ENCODE measurements around the gene TMEM238.
"Not testable (repeated sequence)": the region's sequence is repeated elsewhere in the genome, so short reads cannot be mapped to it uniquely, and the experiment has no call there.

TMEM238 gene, protein sequence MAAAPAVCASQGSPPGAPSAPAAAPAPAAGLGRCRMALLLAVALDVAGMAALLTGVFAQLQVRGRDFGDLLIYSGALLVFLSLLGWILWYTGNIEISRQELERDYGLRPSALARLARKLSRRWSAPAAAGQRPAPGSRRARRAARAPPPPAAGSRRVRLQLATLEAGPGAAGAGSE

DNA sequence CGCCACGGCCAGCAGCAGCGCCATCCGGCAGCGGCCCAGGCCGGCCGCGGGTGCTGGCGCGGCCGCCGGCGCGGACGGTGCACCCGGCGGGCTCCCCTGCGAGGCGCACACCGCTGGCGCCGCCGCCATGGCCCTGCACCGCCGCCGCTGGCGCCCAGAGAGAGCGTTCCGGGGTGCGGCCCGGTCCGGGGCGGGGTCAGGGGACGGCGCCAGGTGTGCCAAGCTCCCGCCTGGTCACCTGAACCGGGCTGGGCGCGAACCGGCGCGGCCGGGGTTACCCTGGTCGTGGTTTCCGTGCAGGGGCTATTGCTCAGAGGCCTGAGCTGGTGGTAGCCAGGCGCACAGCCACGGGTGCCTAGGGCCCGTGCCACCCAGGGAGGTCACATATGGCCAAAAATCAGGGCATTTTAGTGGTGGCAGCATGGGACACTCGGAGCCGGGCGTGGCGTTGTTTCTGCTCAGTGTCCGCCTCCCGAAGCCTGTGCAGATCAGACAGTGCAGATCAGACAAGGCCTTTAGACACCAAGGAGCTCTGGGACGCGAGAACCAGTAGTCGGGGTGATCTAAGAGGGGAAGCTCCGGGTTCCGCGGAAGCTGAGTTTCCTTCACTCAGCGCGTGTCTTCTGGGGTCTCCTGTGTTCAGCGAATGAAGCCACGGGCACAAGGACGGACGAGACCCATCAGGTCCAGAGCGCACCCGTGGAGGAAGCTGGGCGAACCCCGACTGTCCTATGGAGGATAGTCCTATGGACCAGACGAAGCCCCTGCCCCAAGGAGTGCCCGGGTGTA is at the start of gene TMEM238:
Gene TMEM238 (minus strand): TSS at position 162 of the 789 bp plus-strand sequence. CDS start 33 bp downstream, at position 129.
- DNase-seq (ENCODE audit: low read depth in 2 of 2, low spot score in 1 of 2) = no peak

DNA sequence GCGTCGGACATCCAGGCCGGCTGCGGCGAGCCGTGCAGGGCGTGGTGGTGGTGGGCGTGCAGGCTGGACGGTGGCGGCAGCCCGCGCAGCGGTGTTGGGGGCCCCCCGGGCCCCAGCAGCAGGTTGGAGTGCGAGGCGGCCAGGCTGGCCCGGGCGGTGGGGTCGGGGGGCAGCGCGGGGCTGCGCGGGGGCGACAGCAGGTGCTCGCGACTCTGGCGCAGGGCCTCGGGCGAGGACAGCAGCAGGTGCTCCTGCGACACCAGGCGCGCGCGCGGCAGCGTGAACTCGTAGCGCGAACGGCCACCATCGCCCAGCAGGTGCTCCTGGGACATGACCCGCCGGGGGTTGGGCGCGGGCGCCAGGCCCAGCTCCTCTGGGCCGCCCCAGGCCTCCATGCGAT is 49.2 kb upstream of the TMEM238 start:
- DNase-seq (ENCODE audit: low read depth in 2 of 2, low spot score in 1 of 2) = no peak

DNA sequence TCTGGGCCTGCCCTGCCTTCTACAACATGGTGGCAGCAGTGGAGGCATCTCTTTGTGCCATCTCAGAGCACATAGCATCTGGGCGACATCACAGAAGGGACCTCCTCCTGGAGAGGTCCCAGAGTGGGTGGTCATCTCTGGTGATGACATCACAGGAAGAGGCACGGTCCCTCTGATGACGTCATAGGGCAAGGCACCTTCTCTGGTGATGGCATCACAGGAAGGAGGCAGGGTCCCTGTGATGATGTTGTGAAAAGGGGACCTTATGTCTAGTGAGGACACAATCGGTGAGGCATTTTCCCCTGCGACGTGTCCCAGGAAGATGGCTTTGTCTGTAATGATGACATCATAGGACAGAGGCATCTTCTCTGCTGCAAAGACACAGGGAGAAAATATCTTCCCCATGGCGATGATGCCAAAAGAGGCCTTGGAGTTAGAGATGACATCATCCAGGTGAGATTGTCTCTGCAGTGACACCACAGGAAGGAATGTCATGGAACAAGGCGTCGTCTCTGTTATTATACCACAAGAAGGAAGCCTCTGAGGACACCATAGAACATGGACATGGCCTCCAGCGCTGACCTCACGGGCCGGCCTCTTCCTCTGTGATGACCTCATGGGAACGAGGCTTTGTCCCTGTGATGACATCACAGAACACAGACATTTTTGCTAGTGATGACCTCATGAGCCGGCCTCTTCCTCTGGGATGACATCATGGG is 48.3 kb upstream of the TMEM238 start:
- DNase-seq (ENCODE audit: low read depth in 2 of 2, low spot score in 1 of 2) = no peak

DNA sequence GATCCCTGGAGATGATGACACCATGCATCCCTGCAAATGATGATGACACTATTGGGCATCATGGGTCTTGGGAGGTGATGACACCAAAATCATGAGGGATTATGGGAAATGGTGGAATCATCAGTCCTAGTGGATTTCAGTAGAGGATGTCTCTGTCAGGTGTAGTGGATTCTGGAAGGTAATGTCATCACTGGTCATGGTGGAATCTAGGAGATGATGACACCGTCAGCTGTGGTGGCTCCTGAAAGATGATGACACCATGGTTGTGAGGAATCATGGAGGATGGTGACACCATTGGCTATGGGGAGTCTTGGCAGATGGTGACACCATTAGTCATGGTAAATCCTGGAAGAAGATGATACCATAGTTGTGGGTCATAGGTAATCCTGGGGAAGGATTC is 47.1 kb upstream of the TMEM238 start:
- DNase-seq (ENCODE audit: low read depth in 2 of 2, low spot score in 1 of 2) = no peak

DNA sequence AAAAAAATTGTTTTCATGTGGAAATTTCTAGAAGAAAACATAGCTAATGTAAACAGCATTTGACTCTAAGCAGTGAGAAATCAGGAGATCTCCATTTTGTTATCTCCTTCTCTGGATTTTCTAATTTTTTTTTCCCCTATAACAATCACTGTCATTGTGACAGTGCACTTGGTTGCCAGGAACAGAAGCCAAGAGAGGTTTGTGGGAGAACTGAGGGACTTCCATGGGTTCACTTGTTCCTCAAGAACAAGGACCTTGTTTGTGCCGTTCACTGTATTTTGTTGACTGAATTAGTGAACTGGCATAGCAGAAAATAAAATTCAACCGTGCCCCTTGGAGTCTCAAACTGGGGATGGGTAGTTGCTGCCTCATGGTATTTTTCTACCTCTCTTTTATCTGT is 42.0 kb upstream of the TMEM238 start:
- no peak for DNase-seq (ENCODE audit: low read depth in 2 of 2, low spot score in 1 of 2)

DNA sequence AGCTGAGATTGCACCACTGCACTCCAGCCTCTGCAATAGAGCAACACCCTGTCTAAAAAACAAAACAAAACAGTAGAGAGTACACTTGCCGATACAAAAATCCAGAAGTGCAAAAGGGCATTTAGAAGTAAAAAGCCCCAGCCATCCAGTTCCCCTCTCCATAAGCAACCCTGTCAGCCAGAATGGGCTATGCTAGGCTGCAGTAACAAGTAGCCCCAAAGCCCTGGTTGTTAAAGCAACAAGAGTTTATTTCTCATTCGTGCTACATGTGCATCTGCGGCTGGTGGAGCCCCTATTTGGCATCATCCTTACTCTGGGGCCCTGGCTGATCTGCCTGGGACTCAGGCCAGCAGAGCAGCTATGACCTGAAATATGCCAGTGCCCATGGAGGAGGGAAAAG is 40.4 kb upstream of the TMEM238 start:
- DNase-seq (ENCODE audit: low read depth in 2 of 2, low spot score in 1 of 2) = no peak

DNA sequence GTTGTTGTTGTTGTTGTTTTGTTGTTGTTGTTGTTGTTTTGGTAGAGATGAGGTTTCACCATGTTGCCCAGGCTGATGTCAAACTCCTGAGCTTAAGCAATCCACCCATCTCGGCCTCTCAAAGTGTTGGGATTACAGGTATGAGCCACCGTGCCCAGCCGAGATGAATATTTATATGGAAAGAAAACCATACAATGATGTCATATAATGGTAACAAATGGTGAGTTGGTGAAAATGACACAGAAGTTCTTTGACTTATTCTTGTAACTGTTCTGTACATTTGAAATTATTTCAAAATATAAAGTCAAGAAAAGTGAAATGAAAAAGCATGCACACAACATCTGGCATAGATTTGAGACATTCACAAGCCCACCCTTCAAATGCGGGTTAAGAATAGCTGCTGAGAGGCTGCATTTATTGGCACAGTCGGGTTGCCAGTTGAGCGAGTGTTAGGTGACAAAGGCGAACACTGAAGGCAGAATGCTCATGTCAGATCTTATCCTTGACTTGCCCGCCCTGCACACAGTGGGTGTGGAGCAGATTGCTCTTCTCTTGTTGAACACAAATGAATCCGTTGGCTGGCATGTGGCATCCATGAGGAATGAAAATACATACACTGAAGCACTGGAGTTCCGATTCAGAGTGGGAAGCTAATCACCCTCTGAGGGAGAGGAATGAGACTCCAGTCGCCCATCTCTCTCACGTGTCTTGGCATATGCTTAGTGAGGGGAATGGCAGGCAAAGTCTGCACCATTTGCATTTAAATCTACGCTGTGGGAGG is 39.3 kb upstream of the TMEM238 start:
- no peak for DNase-seq (ENCODE audit: low read depth in 2 of 2, low spot score in 1 of 2)

DNA sequence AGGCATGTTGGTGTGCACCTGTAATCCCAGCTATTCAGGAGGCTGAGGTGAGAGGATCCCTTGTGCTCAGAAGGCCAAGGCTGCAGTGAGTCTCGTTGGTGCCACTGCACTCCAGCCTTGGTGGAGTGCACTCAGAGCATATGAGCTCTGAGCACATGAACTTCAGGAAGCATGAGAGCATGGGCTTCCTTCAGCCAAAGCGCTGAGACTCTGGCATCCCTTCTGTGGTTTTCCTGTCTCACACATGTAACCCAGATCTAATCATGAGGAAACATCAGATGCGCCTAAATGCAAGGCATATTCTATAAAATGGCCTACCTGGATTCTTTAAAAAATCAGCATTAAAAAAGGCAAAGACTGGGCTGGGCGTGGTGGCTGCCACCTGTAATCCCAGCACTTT is 37.2 kb upstream of the TMEM238 start:
- not testable (repeated sequence) for DNase-seq (ENCODE audit: low read depth in 2 of 2, low spot score in 1 of 2)

DNA sequence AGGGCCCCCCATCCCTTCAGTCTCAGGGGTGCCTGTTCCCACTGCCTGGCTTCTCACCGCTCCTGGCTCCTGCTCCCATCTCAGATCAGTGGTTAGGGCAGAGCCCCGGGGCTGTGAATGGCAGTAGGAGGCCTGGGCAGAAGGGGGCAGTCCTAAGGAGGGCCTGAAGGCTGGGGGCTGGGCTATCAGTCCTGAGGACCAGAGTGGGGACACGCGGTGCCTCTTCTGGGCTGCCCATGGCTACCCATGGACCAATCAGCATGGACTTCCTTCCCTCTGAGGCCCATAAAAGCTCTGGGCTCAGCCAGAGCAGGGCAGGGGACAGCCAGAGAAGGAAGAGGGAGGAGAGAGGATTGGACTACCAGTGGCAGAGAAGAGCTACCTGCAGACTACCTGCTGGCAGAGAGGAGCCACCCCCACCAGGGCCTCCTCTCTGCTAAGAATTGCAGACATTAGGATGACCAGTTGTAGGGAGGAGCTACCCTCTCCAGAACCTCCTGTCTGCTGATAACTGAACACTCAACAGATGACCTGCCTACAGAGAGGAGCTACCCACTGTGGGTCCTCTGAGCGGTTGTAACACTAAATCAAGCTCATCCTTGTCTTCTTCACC is 35.6 kb upstream of the TMEM238 start:
- no peak for DNase-seq (ENCODE audit: low read depth in 2 of 2, low spot score in 1 of 2)

DNA sequence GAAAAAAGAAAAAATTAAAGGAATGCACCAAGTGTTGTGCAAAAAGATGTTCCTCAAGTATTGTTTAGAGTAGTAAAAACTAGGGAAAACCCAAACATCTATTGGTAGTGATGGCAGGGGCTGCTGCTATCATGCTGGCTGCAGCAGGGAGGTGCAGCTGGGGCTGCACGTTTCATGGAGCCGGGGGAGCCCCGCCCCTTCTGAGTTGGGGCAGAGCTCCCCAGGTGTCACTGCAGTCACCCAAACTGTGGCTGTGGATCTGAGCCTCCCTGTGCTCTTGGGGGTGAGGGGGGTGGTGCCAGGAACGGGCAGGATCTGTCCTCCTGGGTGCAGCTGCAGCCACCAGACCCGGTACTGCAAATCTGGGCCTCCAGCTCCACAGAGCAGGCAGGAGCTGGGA is 35.0 kb upstream of the TMEM238 start:
- DNase-seq (ENCODE audit: low read depth in 2 of 2, low spot score in 1 of 2) = no peak

DNA sequence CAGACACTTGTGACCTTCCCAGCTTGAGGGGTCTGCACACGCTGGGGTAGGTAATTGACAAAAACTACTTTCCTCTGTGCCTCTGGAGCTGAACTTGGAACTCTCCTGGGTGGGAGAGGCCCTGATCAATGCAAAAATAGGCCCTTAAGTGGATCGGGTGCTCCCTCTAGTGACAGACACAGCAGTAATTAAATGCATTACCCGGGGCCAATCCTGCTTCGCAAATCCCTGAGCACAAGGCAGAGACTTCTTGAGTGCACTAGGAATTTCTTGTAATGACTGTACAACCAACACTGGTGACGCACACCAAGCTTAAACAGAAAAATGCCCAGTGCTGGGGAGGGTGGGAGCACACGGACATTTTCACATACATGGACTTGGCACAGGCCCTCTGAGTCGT is 34.1 kb upstream of the TMEM238 start:
- peak in 1 of 2 donors; percentile 26 for DNase-seq (ENCODE audit: low read depth in 2 of 2, low spot score in 1 of 2)

DNA sequence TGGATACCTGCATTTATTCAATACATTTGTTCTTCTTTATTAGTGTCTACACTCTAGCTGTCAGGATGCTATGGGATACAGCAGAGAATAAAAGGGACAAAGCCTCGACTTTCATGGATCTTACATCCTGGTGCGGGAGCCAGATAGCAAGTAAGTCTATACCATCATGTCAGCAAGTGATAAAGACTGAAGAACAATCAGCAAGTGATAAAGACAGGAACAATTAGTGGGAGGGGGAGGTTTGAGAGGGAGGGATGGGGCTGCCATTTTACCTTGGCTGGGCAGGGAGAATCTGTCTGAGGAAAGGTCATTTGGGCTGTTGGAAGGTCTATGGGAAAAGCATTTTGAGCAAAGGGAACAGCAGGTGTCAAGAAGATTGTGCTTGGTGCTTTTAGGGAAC is 26.1 kb upstream of the TMEM238 start:
- no peak for DNase-seq (ENCODE audit: low read depth in 2 of 2, low spot score in 1 of 2)

DNA sequence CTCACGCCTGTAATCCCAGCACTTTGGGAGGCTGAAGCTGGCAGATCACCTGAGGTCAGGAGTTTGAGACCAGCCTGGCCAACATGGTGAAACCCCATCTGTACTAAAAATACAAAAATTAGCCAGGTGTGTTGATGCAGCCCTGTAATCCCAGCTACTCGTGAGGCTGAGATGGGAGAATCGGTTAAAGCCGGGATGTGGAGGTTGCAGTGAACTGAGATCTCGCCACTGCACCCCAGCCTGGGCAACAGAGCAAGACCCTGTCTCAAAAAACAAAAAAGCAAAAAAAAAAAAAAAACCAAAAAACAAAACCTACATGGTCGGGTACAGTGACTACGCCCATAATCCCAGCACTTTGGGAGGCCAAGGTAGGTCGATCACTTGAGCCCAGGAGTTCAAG is 25.1 kb upstream of the TMEM238 start:
- DNase-seq (ENCODE audit: low read depth in 2 of 2, low spot score in 1 of 2) = not testable (repeated sequence)

DNA sequence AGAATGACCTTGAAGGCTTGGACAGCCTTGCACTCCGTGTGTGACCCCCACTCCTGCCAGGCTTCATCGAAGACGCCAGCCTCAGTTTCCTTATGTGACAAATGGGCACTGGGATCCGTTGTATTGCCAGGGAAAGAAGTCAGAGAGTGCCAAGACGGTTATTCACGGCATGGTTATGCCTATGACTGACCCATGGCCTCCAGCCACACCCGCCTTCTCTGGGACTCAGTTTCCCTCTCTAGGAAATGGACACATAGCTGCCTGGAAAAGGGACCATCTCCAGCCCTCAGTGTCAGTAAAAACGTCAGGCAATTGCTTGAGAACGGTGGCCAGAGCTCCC is 24.4 kb upstream of the TMEM238 start:
- DNase-seq (ENCODE audit: low read depth in 2 of 2, low spot score in 1 of 2) = no peak

DNA sequence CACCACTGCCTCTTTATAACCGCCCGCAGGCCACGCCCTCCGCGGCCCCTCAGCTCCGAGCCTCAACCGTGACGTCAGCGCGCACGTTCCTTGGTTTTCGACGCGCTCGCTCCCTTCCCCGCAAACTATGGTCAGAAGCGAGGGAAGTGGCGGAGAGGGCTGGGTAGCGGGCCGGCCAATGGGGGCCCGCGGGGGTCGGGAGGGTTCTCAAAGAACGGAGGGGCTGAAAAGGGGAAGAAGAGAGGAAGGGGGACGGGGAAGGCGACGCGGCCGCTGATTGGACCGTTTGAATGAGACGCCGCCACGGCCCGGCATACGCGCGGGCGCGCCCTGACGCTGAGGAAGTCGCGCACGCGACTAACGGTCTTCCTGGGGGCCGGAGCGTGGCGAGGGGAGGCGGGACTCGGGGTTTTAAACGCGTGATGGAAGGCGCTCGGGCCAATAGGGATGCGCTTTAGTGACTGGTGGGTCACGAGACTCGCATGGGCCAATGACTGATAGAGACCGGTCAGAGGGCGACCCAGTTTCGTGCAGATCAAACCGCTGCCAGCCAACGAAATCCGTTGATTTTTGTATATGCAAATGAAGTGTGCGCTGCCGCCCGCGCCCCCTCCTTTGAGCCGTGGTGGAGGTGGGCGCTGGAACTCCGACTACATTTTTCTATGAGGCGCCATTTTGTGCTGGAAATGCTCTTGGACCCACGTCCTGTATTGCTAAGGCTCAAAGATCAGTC is 23.9 kb upstream of the TMEM238 start:
- peak; percentile 90 to 94 for DNase-seq (ENCODE audit: low read depth in 2 of 2, low spot score in 1 of 2)

DNA sequence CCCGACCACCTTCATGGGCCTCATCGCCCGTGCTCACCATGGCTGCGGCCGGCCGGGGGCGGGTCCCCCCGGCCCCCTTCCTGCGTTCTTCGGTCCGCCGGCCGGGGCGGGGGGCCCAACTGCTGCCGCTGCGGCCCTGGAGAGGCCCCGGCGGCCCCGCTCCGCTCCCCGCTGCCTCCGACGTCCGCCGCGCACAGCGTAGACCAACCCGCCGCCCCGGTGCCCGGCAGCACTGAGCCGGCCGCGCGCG is 23.4 kb upstream of the TMEM238 start, which contains the start of gene UBE2S:
Gene UBE2S (minus strand): TSS at position 239 of the 250 bp plus-strand sequence. CDS start 199 bp downstream, at position 40.
- not testable (repeated sequence) for DNase-seq (ENCODE audit: low read depth in 2 of 2, low spot score in 1 of 2)

DNA sequence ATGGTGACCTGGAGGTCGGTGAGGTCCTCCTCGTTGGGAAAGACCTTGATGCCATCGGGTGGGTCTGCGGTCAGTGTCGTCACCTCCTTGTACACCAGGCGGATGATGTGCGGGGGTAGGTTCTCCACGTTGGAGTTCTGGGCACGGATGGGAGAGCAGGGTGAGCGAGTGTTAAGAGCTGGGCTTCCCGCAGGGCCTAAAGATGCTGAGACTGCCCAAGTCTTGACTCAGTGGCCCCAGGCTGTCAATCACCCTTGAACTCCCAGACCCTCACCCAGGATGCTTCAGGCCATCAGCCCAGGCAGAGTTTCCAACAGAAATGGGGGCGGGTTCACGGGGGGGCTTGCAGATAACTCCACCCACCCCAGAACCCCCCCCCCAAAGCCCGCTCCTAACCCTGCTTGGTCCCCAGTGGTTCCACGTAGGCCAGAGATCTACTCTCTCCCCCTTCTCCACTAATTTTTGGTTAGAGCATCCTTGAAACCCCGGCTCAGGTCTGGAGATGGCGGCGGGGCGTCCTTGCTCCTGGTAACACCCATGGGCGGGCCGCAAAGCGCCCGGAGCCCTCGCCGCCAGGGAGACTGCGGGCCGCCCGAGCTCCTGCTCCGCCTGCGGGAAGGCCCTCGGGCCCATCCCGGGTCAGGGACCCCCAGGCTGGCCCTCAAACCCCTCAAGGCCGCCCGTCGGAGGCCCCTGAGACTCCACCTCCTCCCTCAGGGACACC is 22.9 kb upstream of the TMEM238 start:
- no peak for DNase-seq (ENCODE audit: low read depth in 2 of 2, low spot score in 1 of 2)

DNA sequence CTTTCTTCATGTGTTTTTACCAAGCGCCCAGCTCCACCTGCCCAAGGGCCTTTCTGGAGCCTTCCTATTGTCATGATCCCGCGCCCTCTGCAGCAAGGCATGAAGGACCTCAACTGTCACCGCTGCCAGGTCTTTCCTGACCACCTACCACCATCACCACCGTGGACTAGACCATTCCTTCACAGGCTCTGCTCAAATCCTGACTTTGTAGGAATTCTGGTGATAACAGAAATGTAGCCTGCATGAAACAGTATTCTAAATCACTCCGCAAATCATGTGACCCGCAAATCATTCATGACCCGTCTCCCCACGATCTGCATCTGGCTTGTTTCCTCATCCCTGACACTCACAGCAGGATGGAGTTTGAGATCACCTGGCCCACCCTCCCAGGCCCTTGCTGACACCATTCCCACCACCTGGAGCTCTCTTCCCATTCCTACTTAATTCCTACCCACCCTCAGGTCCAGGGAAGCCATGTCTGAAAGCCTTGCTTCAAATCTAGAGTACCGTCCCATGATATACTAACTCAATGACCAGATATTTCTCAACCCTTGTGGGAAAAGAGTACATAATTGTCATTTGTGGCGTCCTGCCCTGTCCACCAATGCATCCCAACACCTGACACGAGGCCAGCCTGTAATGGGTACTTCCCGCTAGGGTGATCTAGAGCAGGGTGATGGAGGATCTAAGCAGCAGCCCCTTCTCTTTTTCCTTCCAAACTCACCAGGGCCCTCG is 22.2 kb upstream of the TMEM238 start:
- no peak for DNase-seq (ENCODE audit: low read depth in 2 of 2, low spot score in 1 of 2)

DNA sequence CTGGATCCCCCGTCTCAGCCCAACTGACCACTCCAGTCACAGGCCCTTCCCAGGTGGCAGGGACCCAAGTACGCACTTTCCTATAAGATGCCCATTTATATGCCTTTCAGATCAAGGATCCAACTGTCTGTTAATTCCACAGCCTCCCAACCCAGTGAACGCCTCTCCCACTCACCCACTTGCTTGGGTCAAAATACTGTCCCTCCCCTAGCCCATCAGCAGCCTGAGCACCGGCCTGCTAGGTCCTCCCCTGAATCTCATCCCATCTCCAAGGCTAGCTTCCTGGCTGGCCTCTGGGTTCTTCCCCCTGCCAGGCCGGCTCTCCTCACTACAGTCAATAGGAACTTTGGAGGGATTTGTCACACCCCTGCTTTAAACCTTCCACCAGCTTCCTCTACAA is 21.5 kb upstream of the TMEM238 start:
- no peak for DNase-seq (ENCODE audit: low read depth in 2 of 2, low spot score in 1 of 2)
